ENCODE data around the gene CNOT6L.

DNA sequence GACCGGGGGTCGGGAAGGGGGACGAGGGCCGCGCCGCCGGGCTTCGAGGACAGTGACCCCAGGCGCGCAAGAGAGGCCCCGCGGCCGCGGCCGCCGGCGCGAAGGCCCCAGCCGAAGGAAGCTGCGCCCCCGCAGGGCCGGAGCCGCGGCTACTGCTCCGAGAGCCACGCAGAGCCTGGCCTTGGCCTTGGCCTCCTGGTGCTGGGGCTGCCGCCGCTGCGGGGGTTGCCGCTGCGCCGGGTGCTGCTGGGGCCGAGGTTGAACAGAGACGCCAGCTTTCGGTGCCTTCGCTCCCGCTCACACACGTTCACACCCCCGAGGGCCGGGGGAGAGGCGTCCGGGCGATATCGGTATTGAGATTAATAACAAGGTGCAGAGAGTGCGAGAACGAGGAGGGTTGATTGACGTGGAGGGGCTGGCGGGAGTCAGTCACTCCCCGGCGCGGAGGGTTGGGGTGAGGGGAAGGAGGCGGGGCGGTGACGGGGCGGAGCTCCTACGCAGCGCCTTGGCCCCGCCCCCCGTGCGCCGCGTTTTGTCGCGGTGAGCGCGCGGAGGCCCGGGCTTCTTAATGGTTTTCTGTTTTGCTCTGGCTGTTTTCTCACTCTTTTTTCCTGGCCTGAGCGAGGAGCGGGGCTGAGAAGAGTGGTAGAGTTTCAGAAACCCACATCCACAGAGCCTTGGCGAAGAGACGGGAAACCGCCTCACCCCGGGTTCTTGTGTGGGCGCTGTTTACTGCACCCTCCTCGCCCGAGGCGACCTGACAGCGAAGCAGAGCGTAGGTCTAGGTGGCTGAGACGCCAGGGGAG, 878 bp upstream of the CNOT6L start:
- no peak for TF ChIP-seq YY1 (IDR thresholded peaks at IDR 0.05; ENCODE audit: insufficient read depth, insufficient read length)
- no peak for TF ChIP-seq ZNF274 (IDR thresholded peaks at IDR 0.05; ENCODE audit: low read depth, low read length)
